ENCODE data around the gene CDK5RAP2.

CDK5RAP2 gene

GRCh38 chr9:120393386-120394057 lies 186.4 kb downstream of the CDK5RAP2 start:
- no peak for DNase-seq

GRCh38 chr9:120392711-120393110 lies 187.3 kb downstream of the CDK5RAP2 start:
- no peak for DNase-seq

GRCh38 chr9:120392245-120392644 lies 187.7 kb downstream of the CDK5RAP2 start:
- no peak for DNase-seq

- no peak for DNase-seq
Measured at GRCh38 chr9:120391691-120392090, 188.3 kb downstream of the CDK5RAP2 start.

GRCh38 chr9:120390637-120391190 lies 189.3 kb downstream of the CDK5RAP2 start:
- no peak for DNase-seq

- DNase-seq, result no peak
Measured at GRCh38 chr9:120389867-120390266, 190.1 kb downstream of the CDK5RAP2 start.

- no peak for DNase-seq
Measured at GRCh38 chr9:120389300-120389699, 190.7 kb downstream of the CDK5RAP2 start.

GRCh38 chr9:120388003-120388855 lies 191.7 kb downstream of the CDK5RAP2 start:
- peak; percentile 81 for DNase-seq

- DNase-seq, result peak; percentile 95
Measured at GRCh38 chr9:120387257-120388002, 192.5 kb downstream of the CDK5RAP2 start.

GRCh38 chr9:120386390-120387131 lies 193.4 kb downstream of the CDK5RAP2 start:
- peak; percentile 93 for DNase-seq

- no peak for DNase-seq
Measured at GRCh38 chr9:120385606-120386389, 194.2 kb downstream of the CDK5RAP2 start.

- no peak for DNase-seq
Measured at GRCh38 chr9:120384925-120385272, 195.1 kb downstream of the CDK5RAP2 start.

- peak; percentile 83 for DNase-seq
Measured at GRCh38 chr9:120383999-120384924, 195.7 kb downstream of the CDK5RAP2 start.

- DNase-seq, result peak; percentile 64
Measured at GRCh38 chr9:120383611-120383998, 196.4 kb downstream of the CDK5RAP2 start.

GRCh38 chr9:120382453-120382852 lies 197.5 kb downstream of the CDK5RAP2 start:
- DNase-seq, result no peak

GRCh38 chr9:120381839-120382238 lies 198.1 kb downstream of the CDK5RAP2 start:
- no peak for DNase-seq

GRCh38 chr9:120379611-120380010 lies 200.4 kb downstream of the CDK5RAP2 start:
- no peak for DNase-seq

- DNase-seq, result no peak
Measured at GRCh38 chr9:120378680-120379079, 201.3 kb downstream of the CDK5RAP2 start.

- no peak for DNase-seq
Measured at GRCh38 chr9:120377268-120378159, 202.5 kb downstream of the CDK5RAP2 start.
